Measurements from ENCODE around the gene STK32B. TPM values are rescaled to one million over a fixed set of nuclear protein-coding genes. Genes with fewer than 3 reads are reported as not detected.

Gene STK32B
- total RNA-seq, 1 experiment from 2014 or later: 0.37 TPM

- no peak for DNase-seq (ENCODE audit: low read depth)
Measured at GRCh38 chr4:5385741-5386311, 334.5 kb downstream of the STK32B start.

GRCh38 chr4:5386921-5387320 is 335.6 kb downstream of the STK32B start:
- no peak for DNase-seq (ENCODE audit: low read depth)

- no peak for DNase-seq (ENCODE audit: low read depth)
Measured at GRCh38 chr4:5387457-5387856, 336.2 kb downstream of the STK32B start.

GRCh38 chr4:5389756-5390310 is 338.6 kb downstream of the STK32B start:
- no peak for DNase-seq (ENCODE audit: low read depth)

GRCh38 chr4:5391492-5391891 is 340.2 kb downstream of the STK32B start:
- DNase-seq (ENCODE audit: low read depth): no peak

GRCh38 chr4:5393911-5394513 is 342.7 kb downstream of the STK32B start:
- no peak for DNase-seq (ENCODE audit: low read depth)

- DNase-seq (ENCODE audit: low read depth): no peak
Measured at GRCh38 chr4:5395781-5396180, 344.5 kb downstream of the STK32B start.

GRCh38 chr4:5398056-5398455 is 346.8 kb downstream of the STK32B start:
- DNase-seq (ENCODE audit: low read depth): no peak

GRCh38 chr4:5399124-5399523 is 347.8 kb downstream of the STK32B start:
- DNase-seq (ENCODE audit: low read depth): no peak

- DNase-seq (ENCODE audit: low read depth): peak; percentile 25
Measured at GRCh38 chr4:5399790-5400421, 348.6 kb downstream of the STK32B start.

GRCh38 chr4:5403746-5404497 is 352.6 kb downstream of the STK32B start:
- DNase-seq (ENCODE audit: low read depth): no peak

GRCh38 chr4:5409237-5409636 is 358.0 kb downstream of the STK32B start:
- DNase-seq (ENCODE audit: low read depth): peak; percentile 13

GRCh38 chr4:5409972-5410618 is 358.8 kb downstream of the STK32B start:
- DNase-seq (ENCODE audit: low read depth): peak; percentile 20

GRCh38 chr4:5412296-5412695 is 361.0 kb downstream of the STK32B start:
- DNase-seq (ENCODE audit: low read depth): no peak

- no peak for DNase-seq (ENCODE audit: low read depth)
Measured at GRCh38 chr4:5412751-5413150, 361.5 kb downstream of the STK32B start.

- no peak for DNase-seq (ENCODE audit: low read depth)
Measured at GRCh38 chr4:5416637-5417036, 365.4 kb downstream of the STK32B start.

- DNase-seq (ENCODE audit: low read depth): no peak
Measured at GRCh38 chr4:5420266-5420665, 369.0 kb downstream of the STK32B start.

- DNase-seq (ENCODE audit: low read depth): no peak
Measured at GRCh38 chr4:5421416-5421815, 370.1 kb downstream of the STK32B start.

GRCh38 chr4:5422195-5422594 is 370.9 kb downstream of the STK32B start:
- DNase-seq (ENCODE audit: low read depth): no peak

GRCh38 chr4:5423670-5424069 is 372.4 kb downstream of the STK32B start:
- no peak for DNase-seq (ENCODE audit: low read depth)

- DNase-seq (ENCODE audit: low read depth): no peak
Measured at GRCh38 chr4:5424211-5424610, 372.9 kb downstream of the STK32B start.
